Activated CD8-positive, alpha-beta memory T cell treated with anti-CD3 and anti-CD28 coated beads, Interleukin-2, amount 10 ng/mL, durations not matched to agents 7 days and 5 days (primary cell): ENCODE data around the gene CHCHD6. TPM values are rescaled to one million over a fixed set of nuclear protein-coding genes. Genes with fewer than 3 reads are reported as not detected.
A peak's percentile ranks its signal among the peaks of the same experiment; 100 is the strongest.

ENCODE experiments used
- ATAC-seq: fragments of 150-1000 bp; cut with Tn5 transposase; one replicate; pipeline ENCODE4 v1.10.0; 2021; ENCODE audit warnings: moderate library complexity
- CTCF ChIA-PET: fragments of 350-600 bp; sonication (Branson Sonifier 250); formaldehyde crosslinking; loops from one replicate; lab custom pipeline; 2021; ENCODE audit warnings: antibody characterized with exemption; lab: Charles Lee
- DNase-seq: peaks from one replicate; pipeline ENCODE4 v3.0.0-alpha.2; 2020
- H3K27ac Mint-ChIP-seq: one replicate; pipeline ENCODE4 v1.8.0; 2021; ENCODE audit warnings: mild to moderate bottlenecking, mixed read lengths
- H3K27me3 Mint-ChIP-seq: one replicate; pipeline ENCODE4 v1.8.0; 2021; ENCODE audit warnings: mixed read lengths
- H3K36me3 Mint-ChIP-seq: one replicate; pipeline ENCODE4 v1.8.0; 2021; ENCODE audit warnings: mild to moderate bottlenecking, mixed read lengths
- H3K4me1 Mint-ChIP-seq: one replicate; pipeline ENCODE4 v1.8.0; 2021; ENCODE audit warnings: mixed read lengths
- H3K4me3 Mint-ChIP-seq: one replicate; pipeline ENCODE4 v1.8.0; 2021; ENCODE audit warnings: mild to moderate bottlenecking, moderate library complexity, mixed read lengths
- H3K9me3 Mint-ChIP-seq: one replicate; pipeline ENCODE4 v1.8.0; 2022; ENCODE audit warnings: low read depth, mixed read lengths
- total RNA-seq, 2 experiments: library from RNA; stranded (reverse); gene quantifications; one replicate each; pipeline ENCODE4 v1.2.3, GENCODE V29; 2021

Gene CHCHD6
- total RNA-seq, 2 experiments from 2014 or later, result 7.7 to 9.0 TPM

GRCh38 chr3:126745760-126746394 is 41.8 kb downstream of the CHCHD6 start:
- ATAC-seq (no peak), DNase-seq (peak; percentile 33)
- CTCF ChIA-PET, result no interaction called here
- no peaks in the 10 kb centered on the region for H3K27me3 Mint-ChIP-seq
- peaks cover 4% of the 10 kb centered on the region for H3K4me1 Mint-ChIP-seq
- H3K27ac Mint-ChIP-seq, result no peak overlapping the region
- H3K4me3 Mint-ChIP-seq, result no peak overlapping the region
- no peaks in the 10 kb centered on the region for H3K9me3 Mint-ChIP-seq
- H3K36me3 Mint-ChIP-seq, result peaks cover 2% of the 10 kb centered on the region

- CTCF ChIA-PET, result no interaction called here
- Mint-ChIP-seq H3K9me3 (no peaks in the 10 kb centered on the region), H3K36me3 (peaks cover 2% of the 10 kb centered on the region)
These were observed 42.5 kb downstream of the CHCHD6 start for GRCh38 chr3:126746395-126747177.

GRCh38 chr3:126747768-126748167 is 43.7 kb downstream of the CHCHD6 start:
- Mint-ChIP-seq H3K4me1 (peaks cover 4% of the 10 kb centered on the region), H3K4me3 (no peak overlapping the region), H3K9me3 (no peaks in the 10 kb centered on the region), H3K27ac (no peak overlapping the region), H3K36me3 (no peaks in the 10 kb centered on the region), H3K27me3 (no peaks in the 10 kb centered on the region)
- DNase-seq (no peak), ATAC-seq (no peak)
- CTCF ChIA-PET, result interaction anchor here (1.2 kb wide), 1 partner anchor 9 kb away, joined by 5 read pairs; no protein-coding TSS in a partner anchor

More at GRCh38 chr3:126746395-126747177, 42.5 kb downstream of the CHCHD6 start:
- Mint-ChIP-seq H3K27ac (no peak overlapping the region), H3K4me3 (no peak overlapping the region), H3K27me3 (no peaks in the 10 kb centered on the region), H3K4me1 (peaks cover 4% of the 10 kb centered on the region)
- DNase-seq (peak; percentile 30), ATAC-seq (no peak)

- Mint-ChIP-seq H3K4me1 (peaks cover 4% of the 10 kb centered on the region), H3K36me3 (no peaks in the 10 kb centered on the region), H3K27me3 (no peaks in the 10 kb centered on the region), H3K4me3 (no peak overlapping the region), H3K27ac (no peak overlapping the region), H3K9me3 (no peaks in the 10 kb centered on the region)
- CTCF ChIA-PET, result interaction anchor here (0.6 to 1.5 kb wide), 3 partner anchors 10 to 798 kb away, joined by 3 to 5 read pairs (median 4); no protein-coding TSS in a partner anchor
- no peak for DNase-seq
- ATAC-seq, result no peak
These were observed 44.9 kb downstream of the CHCHD6 start for GRCh38 chr3:126748701-126749546.

- H3K9me3 Mint-ChIP-seq, result no peaks in the 10 kb centered on the region
- H3K27me3 Mint-ChIP-seq, result no peaks in the 10 kb centered on the region
- ATAC-seq (no peak), DNase-seq (no peak)
- no peaks in the 10 kb centered on the region for H3K36me3 Mint-ChIP-seq
- CTCF ChIA-PET, result interaction anchor here (1.5 kb wide), 1 partner anchor 798 kb away, joined by 4 read pairs; no protein-coding TSS in a partner anchor
- H3K4me1 Mint-ChIP-seq, result peaks cover 4% of the 10 kb centered on the region
- H3K4me3 Mint-ChIP-seq, result no peak overlapping the region
- H3K27ac Mint-ChIP-seq, result no peak overlapping the region
These were observed 45.5 kb downstream of the CHCHD6 start for GRCh38 chr3:126749547-126749875.

GRCh38 chr3:126749931-126750755 is 46.1 kb downstream of the CHCHD6 start:
- no peaks in the 10 kb centered on the region for H3K27me3 Mint-ChIP-seq
- no peaks in the 10 kb centered on the region for H3K9me3 Mint-ChIP-seq
- H3K4me1 Mint-ChIP-seq, result peaks cover 4% of the 10 kb centered on the region
- H3K4me3 Mint-ChIP-seq, result no peak overlapping the region
- H3K36me3 Mint-ChIP-seq, result no peaks in the 10 kb centered on the region
- ATAC-seq, result no peak
- H3K27ac Mint-ChIP-seq, result no peak overlapping the region
- CTCF ChIA-PET, result interaction anchor here (1.5 kb wide), 1 partner anchor 797 kb away, joined by 4 read pairs; no protein-coding TSS in a partner anchor
- DNase-seq, result peak; percentile 9

- ATAC-seq (no peak), DNase-seq (no peak)
- CTCF ChIA-PET, result interaction anchor here (1.5 kb wide), 1 partner anchor 796 kb away, joined by 4 read pairs; no protein-coding TSS in a partner anchor
- no peaks in the 10 kb centered on the region for H3K9me3 Mint-ChIP-seq
- no peak overlapping the region for H3K27ac Mint-ChIP-seq
- H3K4me1 Mint-ChIP-seq, result peaks cover 4% of the 10 kb centered on the region
- no peak overlapping the region for H3K4me3 Mint-ChIP-seq
- no peaks in the 10 kb centered on the region for H3K27me3 Mint-ChIP-seq
- H3K36me3 Mint-ChIP-seq, result no peaks in the 10 kb centered on the region
These were observed 46.7 kb downstream of the CHCHD6 start for GRCh38 chr3:126750756-126751121.

- Mint-ChIP-seq H3K4me1 (peaks cover 4% of the 10 kb centered on the region), H3K9me3 (no peaks in the 10 kb centered on the region), H3K27me3 (no peaks in the 10 kb centered on the region), H3K4me3 (no peak overlapping the region), H3K27ac (no peak overlapping the region), H3K36me3 (no peaks in the 10 kb centered on the region)
- peak; percentile 34 for DNase-seq
- CTCF ChIA-PET, result interaction anchor here (0.7 to 4.1 kb wide), 16 partner anchors 14 to 793 kb away, joined by 3 to 18 read pairs (median 3); partner anchors contain the start of gene PLXNA1
- ATAC-seq, result no peak
These were observed 47.7 kb downstream of the CHCHD6 start for GRCh38 chr3:126751611-126752302.

GRCh38 chr3:126752303-126753190 is 48.5 kb downstream of the CHCHD6 start:
- no peak overlapping the region for H3K4me3 Mint-ChIP-seq
- CTCF ChIA-PET, result interaction anchor here (0.7 to 4.1 kb wide), 18 partner anchors 15 to 793 kb away, joined by 3 to 18 read pairs (median 3); partner anchors contain the start of gene PLXNA1
- H3K27ac Mint-ChIP-seq, result no peak overlapping the region
- no peaks in the 10 kb centered on the region for H3K36me3 Mint-ChIP-seq
- no peaks in the 10 kb centered on the region for H3K9me3 Mint-ChIP-seq
- peak; percentile 71 for ATAC-seq
- H3K27me3 Mint-ChIP-seq, result no peaks in the 10 kb centered on the region
- peaks cover 4% of the 10 kb centered on the region for H3K4me1 Mint-ChIP-seq
- DNase-seq, result peak; percentile 71

GRCh38 chr3:126753191-126754160 is 49.4 kb downstream of the CHCHD6 start:
- no peak for ATAC-seq
- DNase-seq, result no peak
- no peak overlapping the region for H3K27ac Mint-ChIP-seq
- no peaks in the 10 kb centered on the region for H3K36me3 Mint-ChIP-seq
- no peaks in the 10 kb centered on the region for H3K27me3 Mint-ChIP-seq
- CTCF ChIA-PET, result interaction anchor here (0.8 to 4.1 kb wide), 5 partner anchors 158 to 230 kb away, joined by 3 to 18 read pairs (median 4); partner anchors contain the start of gene PLXNA1
- peaks cover 4% of the 10 kb centered on the region for H3K4me1 Mint-ChIP-seq
- no peaks in the 10 kb centered on the region for H3K9me3 Mint-ChIP-seq
- H3K4me3 Mint-ChIP-seq, result no peak overlapping the region
